ENCODE results near the gene IL17RE.

The IL17RE gene

GRCh38 chr3:9945358-9945757, 42.7 kb downstream of the IL17RE start:
- Mint-ChIP-seq H3K4me1 (peaks cover 7% of the 10 kb centered on the region), H3K4me3 (peak overlapping the region; percentile 44), H3K36me3 (ENCODE audit: low read depth) (peaks cover 2% of the 10 kb centered on the region), H3K27me3 (no peaks in the 10 kb centered on the region), H3K9me3 (no peaks in the 10 kb centered on the region), H3K27ac (peak overlapping the region; percentile 63)
- DNase-seq (no peak), ATAC-seq (no peak)

- ATAC-seq (peak; percentile 78), DNase-seq (peak; percentile 81)
- Mint-ChIP-seq H3K9me3 (no peaks in the 10 kb centered on the region), H3K4me3 (peak overlapping the region; percentile 80), H3K4me1 (peaks cover 16% of the 10 kb centered on the region), H3K36me3 (ENCODE audit: low read depth) (no peaks in the 10 kb centered on the region), H3K27me3 (no peaks in the 10 kb centered on the region), H3K27ac (peak overlapping the region; percentile 73)
These were observed 43.7 kb downstream of the IL17RE start for GRCh38 chr3:9946112-9947024.

GRCh38 chr3:9947025-9947995, 44.7 kb downstream of the IL17RE start:
- no peaks in the 10 kb centered on the region for H3K27me3 Mint-ChIP-seq
- H3K27ac Mint-ChIP-seq, result no peak overlapping the region
- no peaks in the 10 kb centered on the region for H3K9me3 Mint-ChIP-seq
- no peak overlapping the region for H3K4me3 Mint-ChIP-seq
- DNase-seq (no peak), ATAC-seq (no peak)
- H3K36me3 Mint-ChIP-seq (ENCODE audit: low read depth), result no peaks in the 10 kb centered on the region
- peaks cover 22% of the 10 kb centered on the region for H3K4me1 Mint-ChIP-seq

GRCh38 chr3:9948586-9948985, 45.9 kb downstream of the IL17RE start:
- no peaks in the 10 kb centered on the region for H3K9me3 Mint-ChIP-seq
- ATAC-seq (no peak), DNase-seq (no peak)
- peaks cover 26% of the 10 kb centered on the region for H3K4me1 Mint-ChIP-seq
- no peak overlapping the region for H3K27ac Mint-ChIP-seq
- H3K27me3 Mint-ChIP-seq, result no peaks in the 10 kb centered on the region
- H3K4me3 Mint-ChIP-seq, result no peak overlapping the region
- no peaks in the 10 kb centered on the region for H3K36me3 Mint-ChIP-seq (ENCODE audit: low read depth)

- Mint-ChIP-seq H3K9me3 (no peaks in the 10 kb centered on the region), H3K4me3 (no peak overlapping the region), H3K4me1 (peaks cover 26% of the 10 kb centered on the region), H3K27me3 (no peaks in the 10 kb centered on the region), H3K36me3 (ENCODE audit: low read depth) (no peaks in the 10 kb centered on the region), H3K27ac (no peak overlapping the region)
- no peak for ATAC-seq
- DNase-seq, result no peak
These were observed 46.5 kb downstream of the IL17RE start for GRCh38 chr3:9949115-9949514.

- Mint-ChIP-seq H3K27me3 (no peaks in the 10 kb centered on the region), H3K27ac (no peak overlapping the region), H3K36me3 (ENCODE audit: low read depth) (no peaks in the 10 kb centered on the region), H3K9me3 (no peaks in the 10 kb centered on the region), H3K4me3 (no peak overlapping the region), H3K4me1 (peaks cover 26% of the 10 kb centered on the region)
- no peak for ATAC-seq
- no peak for DNase-seq
These were observed 47.0 kb downstream of the IL17RE start for GRCh38 chr3:9949626-9950025.

GRCh38 chr3:9951126-9951525, 48.5 kb downstream of the IL17RE start:
- ATAC-seq (peak; percentile 42), DNase-seq (peak; percentile 36)
- peaks cover 24% of the 10 kb centered on the region for H3K4me1 Mint-ChIP-seq
- no peaks in the 10 kb centered on the region for H3K36me3 Mint-ChIP-seq (ENCODE audit: low read depth)
- no peaks in the 10 kb centered on the region for H3K9me3 Mint-ChIP-seq
- no peaks in the 10 kb centered on the region for H3K27me3 Mint-ChIP-seq
- peak overlapping the region; percentile 70 for H3K27ac Mint-ChIP-seq
- peak overlapping the region; percentile 85 for H3K4me3 Mint-ChIP-seq

GRCh38 chr3:9951598-9951961, 48.9 kb downstream of the IL17RE start:
- Mint-ChIP-seq H3K27ac (peak overlapping the region; percentile 70), H3K9me3 (no peaks in the 10 kb centered on the region)

GRCh38 chr3:9951962-9952805, 49.5 kb downstream of the IL17RE start, which contains the start of gene PRRT3:
Gene PRRT3, minus strand, starts transcription at chr3:9952408. Its CDS starts 2,293 bp downstream, at chr3:9950115.
- Mint-ChIP-seq H3K27me3 (no peaks in the 10 kb centered on the region), H3K9me3 (no peaks in the 10 kb centered on the region), H3K36me3 (ENCODE audit: low read depth) (no peaks in the 10 kb centered on the region), H3K4me1 (peaks cover 22% of the 10 kb centered on the region), H3K4me3 (peak within 1 kb of the TSS; percentile 85), H3K27ac (peak within 1 kb of the TSS; percentile 70)
- peak; percentile 76 for ATAC-seq
- DNase-seq, result peak; percentile 69

More at GRCh38 chr3:9951598-9951961, 48.9 kb downstream of the IL17RE start:
- no peak for DNase-seq
- Mint-ChIP-seq H3K36me3 (ENCODE audit: low read depth) (no peaks in the 10 kb centered on the region), H3K4me3 (peak overlapping the region; percentile 85), H3K27me3 (no peaks in the 10 kb centered on the region), H3K4me1 (peaks cover 22% of the 10 kb centered on the region)
- peak; percentile 22 for ATAC-seq

GRCh38 chr3:9955067-9955502, 52.4 kb downstream of the IL17RE start:
- DNase-seq, result no peak
- Mint-ChIP-seq H3K4me1 (peaks cover 22% of the 10 kb centered on the region), H3K4me3 (no peak overlapping the region), H3K36me3 (ENCODE audit: low read depth) (no peaks in the 10 kb centered on the region), H3K9me3 (no peaks in the 10 kb centered on the region), H3K27ac (no peak overlapping the region), H3K27me3 (no peaks in the 10 kb centered on the region)
- ATAC-seq, result no peak

- H3K36me3 Mint-ChIP-seq (ENCODE audit: low read depth), result no peaks in the 10 kb centered on the region
- H3K27me3 Mint-ChIP-seq, result no peaks in the 10 kb centered on the region
- H3K9me3 Mint-ChIP-seq, result no peaks in the 10 kb centered on the region
- peaks cover 16% of the 10 kb centered on the region for H3K4me1 Mint-ChIP-seq
- DNase-seq, result no peak
- H3K27ac Mint-ChIP-seq, result no peak overlapping the region
- H3K4me3 Mint-ChIP-seq, result no peak overlapping the region
- ATAC-seq, result no peak
These were observed 53.1 kb downstream of the IL17RE start for GRCh38 chr3:9955611-9956352.

- no peaks in the 10 kb centered on the region for H3K36me3 Mint-ChIP-seq (ENCODE audit: low read depth)
- H3K27ac Mint-ChIP-seq, result no peak overlapping the region
- no peaks in the 10 kb centered on the region for H3K27me3 Mint-ChIP-seq
- no peaks in the 10 kb centered on the region for H3K9me3 Mint-ChIP-seq
- H3K4me1 Mint-ChIP-seq, result peaks cover 6% of the 10 kb centered on the region
- DNase-seq (no peak), ATAC-seq (no peak)
- no peak overlapping the region for H3K4me3 Mint-ChIP-seq
These were observed 54.6 kb downstream of the IL17RE start for GRCh38 chr3:9957214-9957613.

- no peaks in the 10 kb centered on the region for H3K9me3 Mint-ChIP-seq
- ATAC-seq, result no peak
- no peak for DNase-seq
- H3K27ac Mint-ChIP-seq, result no peak overlapping the region
- H3K4me3 Mint-ChIP-seq, result no peak overlapping the region
- H3K36me3 Mint-ChIP-seq (ENCODE audit: low read depth), result peaks cover 31% of the 10 kb centered on the region
- H3K27me3 Mint-ChIP-seq, result no peaks in the 10 kb centered on the region
- H3K4me1 Mint-ChIP-seq, result no peaks in the 10 kb centered on the region
These were observed 62.7 kb downstream of the IL17RE start for GRCh38 chr3:9965200-9965875.
